NCI-H1105 (cell line): ENCODE results near the gene CUX1.
"Not testable (repeated sequence)": the region's sequence is repeated elsewhere in the genome, so short reads cannot be mapped to it uniquely, and the experiment has no call there.

Experiments used
- DNase-seq: peaks from one replicate; lab custom pipeline; 2025; lab: John Stamatoyannopoulos, UW

CUX1 gene

GRCh38 chr7:101917566-101917965, 100.1 kb downstream of the CUX1 start:
- no peak for DNase-seq

- no peak for DNase-seq
These were observed 101.0 kb downstream of the CUX1 start for GRCh38 chr7:101918426-101918825.

- DNase-seq: no peak
These were observed 102.1 kb downstream of the CUX1 start for GRCh38 chr7:101919363-101920115.

GRCh38 chr7:101921061-101921460, 103.6 kb downstream of the CUX1 start:
- no peak for DNase-seq

- DNase-seq: not testable (repeated sequence)
These were observed 104.4 kb downstream of the CUX1 start for GRCh38 chr7:101921546-101922489.

- DNase-seq: no peak
These were observed 105.5 kb downstream of the CUX1 start for GRCh38 chr7:101922631-101923601.

GRCh38 chr7:101923602-101923985, 106.2 kb downstream of the CUX1 start:
- no peak for DNase-seq

- DNase-seq: no peak
These were observed 106.7 kb downstream of the CUX1 start for GRCh38 chr7:101924171-101924570.

GRCh38 chr7:101926265-101926664, 108.8 kb downstream of the CUX1 start:
- DNase-seq: no peak

- no peak for DNase-seq
These were observed 110.0 kb downstream of the CUX1 start for GRCh38 chr7:101927389-101927788.

- DNase-seq: no peak
These were observed 110.4 kb downstream of the CUX1 start for GRCh38 chr7:101927802-101928201.

- no peak for DNase-seq
These were observed 111.8 kb downstream of the CUX1 start for GRCh38 chr7:101929256-101929655.

GRCh38 chr7:101929911-101930310, 112.5 kb downstream of the CUX1 start:
- not testable (repeated sequence) for DNase-seq

GRCh38 chr7:101932083-101932482, 114.7 kb downstream of the CUX1 start:
- DNase-seq: no peak

GRCh38 chr7:101933028-101933427, 115.6 kb downstream of the CUX1 start:
- DNase-seq: no peak

- DNase-seq: no peak
These were observed 116.3 kb downstream of the CUX1 start for GRCh38 chr7:101933688-101934121.

- no peak for DNase-seq
These were observed 117.2 kb downstream of the CUX1 start for GRCh38 chr7:101934618-101935017.

GRCh38 chr7:101935521-101936141, 118.2 kb downstream of the CUX1 start:
- no peak for DNase-seq

- no peak for DNase-seq
These were observed 118.8 kb downstream of the CUX1 start for GRCh38 chr7:101936223-101936610.

- no peak for DNase-seq
These were observed 119.3 kb downstream of the CUX1 start for GRCh38 chr7:101936611-101937231.
